Measurements from ENCODE around the gene MAPKAP1. TPM values are rescaled to one million over a fixed set of nuclear protein-coding genes. Genes with fewer than 3 reads are reported as not detected.

Gene MAPKAP1
- total and polyA plus RNA-seq, 2 of the 13 experiments (the other 11 are each of a cell fraction or from before 2014, with no cell fraction given), result 45.0 to 64.3 TPM

DNA sequence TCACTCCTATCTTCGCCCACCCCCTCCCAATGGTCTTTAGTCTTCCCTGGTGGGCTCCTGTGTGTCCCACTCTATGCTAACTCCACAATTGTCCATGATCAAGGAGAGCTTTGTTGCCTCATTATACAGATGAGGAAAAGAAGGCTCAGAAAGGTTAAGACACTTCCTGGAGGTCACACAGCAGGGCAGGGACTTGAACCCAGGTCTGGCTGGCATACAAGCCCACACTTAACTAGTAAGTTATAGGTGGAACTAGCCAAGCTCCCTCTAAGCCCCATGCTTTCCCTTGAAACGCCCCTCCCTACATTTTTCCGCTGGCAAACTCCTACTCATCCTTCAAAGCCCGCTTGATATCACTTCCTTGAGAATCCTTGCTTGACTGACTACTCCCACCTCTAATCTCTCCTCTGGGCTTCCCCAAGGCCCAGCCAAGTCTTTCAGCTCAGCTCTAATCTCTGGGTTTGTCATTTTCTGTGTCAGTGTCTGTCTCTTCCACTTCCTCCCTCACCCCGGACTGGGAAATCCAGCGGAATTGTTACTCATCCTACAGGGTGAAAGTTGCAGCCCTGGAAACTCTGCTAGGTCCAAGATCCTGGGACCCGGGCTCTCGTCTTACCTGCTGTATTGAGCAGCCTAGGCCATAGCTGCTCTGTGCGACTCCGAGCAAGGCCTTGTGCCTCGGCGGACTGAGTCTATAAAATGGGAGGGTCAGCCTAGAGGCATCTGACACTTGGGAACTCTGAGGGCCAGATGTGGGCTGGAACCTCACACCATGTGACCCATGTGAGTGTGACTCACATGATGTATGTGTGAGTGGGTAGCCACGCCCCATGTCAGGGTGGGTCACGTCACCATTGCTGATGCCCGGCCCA lies 300.8 kb downstream of the MAPKAP1 start (continued):
- TF ChIP-seq, protein P1, sequence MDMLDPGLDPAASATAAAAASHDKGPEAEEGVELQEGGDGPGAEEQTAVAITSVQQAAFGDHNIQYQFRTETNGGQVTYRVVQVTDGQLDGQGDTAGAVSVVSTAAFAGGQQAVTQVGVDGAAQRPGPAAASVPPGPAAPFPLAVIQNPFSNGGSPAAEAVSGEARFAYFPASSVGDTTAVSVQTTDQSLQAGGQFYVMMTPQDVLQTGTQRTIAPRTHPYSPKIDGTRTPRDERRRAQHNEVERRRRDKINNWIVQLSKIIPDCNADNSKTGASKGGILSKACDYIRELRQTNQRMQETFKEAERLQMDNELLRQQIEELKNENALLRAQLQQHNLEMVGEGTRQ (IDR thresholded peaks at IDR 0.05; ENCODE audit: low read depth, low read length), result peak; percentile 75
- TF ChIP-seq, protein P1 (CRISPR knock-in tag; IDR thresholded peaks at IDR 0.05; ENCODE audit: borderline replicate concordance), result no peak; the same call in 1 of the 2 replicates
- TF ChIP-seq CREB1 (IDR thresholded peaks at IDR 0.05) (peak; percentile 79), CREB1 (CRISPR knock-in tag; IDR thresholded peaks at IDR 0.05) (no peak), KDM5B (CRISPR knock-in tag; IDR thresholded peaks at IDR 0.05; ENCODE audit: borderline replicate concordance) (0 out of 2 replicates have a peak, but pooled peaks have one; percentile 17), ZNF3 (CRISPR knock-in tag; IDR thresholded peaks at IDR 0.05) (no peak), ZMYM3 (CRISPR knock-in tag; IDR thresholded peaks at IDR 0.05) (peak; percentile 52; the same call in 1 of the 2 replicates), BHLHE40 (IDR thresholded peaks at IDR 0.05; ENCODE audit: low read length) (peak; percentile 27; the same call in 1 of the 2 replicates), FOSL2 (CRISPR knock-in tag; IDR thresholded peaks at IDR 0.05) (peak; percentile 64), ZNF577 (CRISPR knock-in tag; IDR thresholded peaks at IDR 0.05; ENCODE audit: borderline replicate concordance, low read depth) (no peak), CC2D1A (CRISPR knock-in tag; IDR thresholded peaks at IDR 0.05) (no peak), KDM1A (CRISPR knock-in tag; IDR thresholded peaks at IDR 0.05) (peak; percentile 30; the same call in 1 of the 2 replicates), ZNF768 (CRISPR knock-in tag; IDR thresholded peaks at IDR 0.05) (peak; percentile 91), ZNF629 (CRISPR knock-in tag; conservative IDR thresholded peaks at IDR 0.05) (peak; percentile 83), ZMAT3 (CRISPR knock-in tag; conservative IDR thresholded peaks at IDR 0.05) (no peak)
- TF ChIP-seq, protein P2, sequence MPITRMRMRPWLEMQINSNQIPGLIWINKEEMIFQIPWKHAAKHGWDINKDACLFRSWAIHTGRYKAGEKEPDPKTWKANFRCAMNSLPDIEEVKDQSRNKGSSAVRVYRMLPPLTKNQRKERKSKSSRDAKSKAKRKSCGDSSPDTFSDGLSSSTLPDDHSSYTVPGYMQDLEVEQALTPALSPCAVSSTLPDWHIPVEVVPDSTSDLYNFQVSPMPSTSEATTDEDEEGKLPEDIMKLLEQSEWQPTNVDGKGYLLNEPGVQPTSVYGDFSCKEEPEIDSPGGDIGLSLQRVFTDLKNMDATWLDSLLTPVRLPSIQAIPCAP (CRISPR knock-in tag; IDR thresholded peaks at IDR 0.05; ENCODE audit: low read depth), result no peak
- TF ChIP-seq, protein P3, sequence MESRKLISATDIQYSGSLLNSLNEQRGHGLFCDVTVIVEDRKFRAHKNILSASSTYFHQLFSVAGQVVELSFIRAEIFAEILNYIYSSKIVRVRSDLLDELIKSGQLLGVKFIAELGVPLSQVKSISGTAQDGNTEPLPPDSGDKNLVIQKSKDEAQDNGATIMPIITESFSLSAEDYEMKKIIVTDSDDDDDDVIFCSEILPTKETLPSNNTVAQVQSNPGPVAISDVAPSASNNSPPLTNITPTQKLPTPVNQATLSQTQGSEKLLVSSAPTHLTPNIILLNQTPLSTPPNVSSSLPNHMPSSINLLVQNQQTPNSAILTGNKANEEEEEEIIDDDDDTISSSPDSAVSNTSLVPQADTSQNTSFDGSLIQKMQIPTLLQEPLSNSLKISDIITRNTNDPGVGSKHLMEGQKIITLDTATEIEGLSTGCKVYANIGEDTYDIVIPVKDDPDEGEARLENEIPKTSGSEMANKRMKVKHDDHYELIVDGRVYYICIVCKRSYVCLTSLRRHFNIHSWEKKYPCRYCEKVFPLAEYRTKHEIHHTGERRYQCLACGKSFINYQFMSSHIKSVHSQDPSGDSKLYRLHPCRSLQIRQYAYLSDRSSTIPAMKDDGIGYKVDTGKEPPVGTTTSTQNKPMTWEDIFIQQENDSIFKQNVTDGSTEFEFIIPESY (CRISPR knock-in tag; IDR thresholded peaks at IDR 0.05), result 0 out of 2 replicates have a peak, but pooled peaks have one; percentile 9
- TF ChIP-seq, protein P4, sequence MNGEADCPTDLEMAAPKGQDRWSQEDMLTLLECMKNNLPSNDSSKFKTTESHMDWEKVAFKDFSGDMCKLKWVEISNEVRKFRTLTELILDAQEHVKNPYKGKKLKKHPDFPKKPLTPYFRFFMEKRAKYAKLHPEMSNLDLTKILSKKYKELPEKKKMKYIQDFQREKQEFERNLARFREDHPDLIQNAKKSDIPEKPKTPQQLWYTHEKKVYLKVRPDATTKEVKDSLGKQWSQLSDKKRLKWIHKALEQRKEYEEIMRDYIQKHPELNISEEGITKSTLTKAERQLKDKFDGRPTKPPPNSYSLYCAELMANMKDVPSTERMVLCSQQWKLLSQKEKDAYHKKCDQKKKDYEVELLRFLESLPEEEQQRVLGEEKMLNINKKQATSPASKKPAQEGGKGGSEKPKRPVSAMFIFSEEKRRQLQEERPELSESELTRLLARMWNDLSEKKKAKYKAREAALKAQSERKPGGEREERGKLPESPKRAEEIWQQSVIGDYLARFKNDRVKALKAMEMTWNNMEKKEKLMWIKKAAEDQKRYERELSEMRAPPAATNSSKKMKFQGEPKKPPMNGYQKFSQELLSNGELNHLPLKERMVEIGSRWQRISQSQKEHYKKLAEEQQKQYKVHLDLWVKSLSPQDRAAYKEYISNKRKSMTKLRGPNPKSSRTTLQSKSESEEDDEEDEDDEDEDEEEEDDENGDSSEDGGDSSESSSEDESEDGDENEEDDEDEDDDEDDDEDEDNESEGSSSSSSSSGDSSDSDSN (CRISPR knock-in tag; IDR thresholded peaks at IDR 0.05), result no peak

Measured in HepG2 (cell line).